GM15510 (cell line): ENCODE measurements around the gene EDA.

Source experiments
- POLR2A ChIP-seq: IDR thresholded peaks from 3 replicates; pipeline ENCODE4 v1.6.1; 2011; ENCODE audit warnings: borderline replicate concordance; ENCODE audit not compliant: insufficient read length; ENCODE audit errors: extremely low read depth

EDA gene

GRCh38 chrX:69670001-69670555 lies 54.2 kb downstream of the EDA start:
- no peak for TF ChIP-seq POLR2A

GRCh38 chrX:69674891-69675290 lies 59.0 kb downstream of the EDA start:
- no peak for TF ChIP-seq POLR2A

GRCh38 chrX:69705818-69706217 lies 89.9 kb downstream of the EDA start:
- no peak for TF ChIP-seq POLR2A

GRCh38 chrX:69718102-69718501 lies 102.2 kb downstream of the EDA start:
- no peak for TF ChIP-seq POLR2A

- TF ChIP-seq POLR2A: no peak
Observed at GRCh38 chrX:69724307-69724706, 108.4 kb downstream of the EDA start.

GRCh38 chrX:69740317-69740716 lies 124.4 kb downstream of the EDA start:
- TF ChIP-seq POLR2A: no peak

GRCh38 chrX:69741721-69742120 lies 125.8 kb downstream of the EDA start:
- no peak for TF ChIP-seq POLR2A

GRCh38 chrX:69746051-69746450 lies 130.1 kb downstream of the EDA start:
- no peak for TF ChIP-seq POLR2A

- no peak for TF ChIP-seq POLR2A
Observed at GRCh38 chrX:69748055-69748454, 132.1 kb downstream of the EDA start.

- no peak for TF ChIP-seq POLR2A
Observed at GRCh38 chrX:69759921-69760625, 144.2 kb downstream of the EDA start.

- no peak for TF ChIP-seq POLR2A
Observed at GRCh38 chrX:69761633-69762032, 145.7 kb downstream of the EDA start.

GRCh38 chrX:69762340-69762739 lies 146.4 kb downstream of the EDA start:
- no peak for TF ChIP-seq POLR2A

- TF ChIP-seq POLR2A: no peak
Observed at GRCh38 chrX:69793260-69793935, 177.5 kb downstream of the EDA start.

GRCh38 chrX:69795702-69796101 lies 179.8 kb downstream of the EDA start:
- TF ChIP-seq POLR2A: no peak

GRCh38 chrX:69807400-69807799 lies 191.5 kb downstream of the EDA start:
- no peak for TF ChIP-seq POLR2A

- no peak for TF ChIP-seq POLR2A
Observed at GRCh38 chrX:69808375-69808774, 192.5 kb downstream of the EDA start.

GRCh38 chrX:69813677-69814076 lies 197.8 kb downstream of the EDA start:
- TF ChIP-seq POLR2A: no peak

- TF ChIP-seq POLR2A: no peak
Observed at GRCh38 chrX:69815063-69815462, 199.2 kb downstream of the EDA start.
